Cerebellar nuclear complex (tissue), 1 donor: ENCODE results near the gene HPS4.
"Not testable (repeated sequence)": the region's sequence is repeated elsewhere in the genome, so short reads cannot be mapped to it uniquely, and the experiment has no call there.

ENCODE experiments used
- DNase-seq, 2 experiments: peaks; one replicate each; lab custom pipeline; 2025; lab: John Stamatoyannopoulos, UW

HPS4 gene

DNA sequence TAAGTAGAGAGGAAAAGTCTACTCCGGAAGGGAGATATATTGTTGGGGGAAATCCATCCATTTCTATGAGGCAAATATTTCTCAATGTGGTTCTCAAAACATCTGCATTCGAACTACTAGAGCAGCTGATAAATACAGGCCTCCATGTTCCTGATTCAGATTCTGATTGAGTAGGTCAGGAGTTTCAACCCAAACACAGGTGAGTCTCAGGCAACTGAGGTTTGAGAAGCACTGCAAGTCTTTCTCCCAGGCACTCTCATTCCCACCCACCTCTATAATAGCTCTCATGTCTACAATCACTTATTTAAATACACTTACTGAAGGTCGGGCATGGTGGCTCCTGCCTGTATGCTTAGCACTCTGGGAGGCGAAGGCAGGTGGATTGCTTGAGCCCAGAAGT is 69.2 kb downstream of the HPS4 start:
- no peak for DNase-seq

- DNase-seq, result no peak
Measured at GRCh38 chr22:26410386-26410785, 73.2 kb downstream of the HPS4 start.

DNA sequence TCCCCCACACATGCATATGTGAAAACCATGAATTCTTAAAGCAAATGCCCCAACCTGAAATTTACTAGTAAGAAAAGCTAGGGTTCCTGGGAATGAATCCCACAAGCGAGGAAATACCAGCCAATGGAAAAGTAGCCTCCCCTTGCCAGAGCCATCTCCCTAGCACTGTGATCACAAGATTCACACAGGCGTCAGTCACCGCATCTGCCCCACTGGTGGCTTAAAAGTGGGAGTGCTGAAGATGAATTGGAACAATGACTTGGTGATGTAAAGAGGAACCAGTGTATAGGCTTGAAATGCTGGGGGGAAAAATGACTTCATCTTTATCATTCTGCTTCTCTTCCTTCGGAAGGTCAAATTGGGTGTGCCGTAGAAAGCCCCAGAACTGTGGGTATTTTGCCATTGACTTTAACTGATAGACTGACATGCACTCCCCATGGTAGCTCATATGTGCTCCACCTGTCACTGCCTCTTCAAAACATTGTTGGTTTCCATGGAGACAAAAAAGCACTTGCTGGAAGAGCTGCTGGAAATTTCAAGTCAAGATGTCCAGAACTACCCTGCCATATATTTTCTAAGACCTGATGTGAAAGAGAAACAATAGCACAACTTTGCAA is 73.8 kb downstream of the HPS4 start:
- no peak for DNase-seq

DNA sequence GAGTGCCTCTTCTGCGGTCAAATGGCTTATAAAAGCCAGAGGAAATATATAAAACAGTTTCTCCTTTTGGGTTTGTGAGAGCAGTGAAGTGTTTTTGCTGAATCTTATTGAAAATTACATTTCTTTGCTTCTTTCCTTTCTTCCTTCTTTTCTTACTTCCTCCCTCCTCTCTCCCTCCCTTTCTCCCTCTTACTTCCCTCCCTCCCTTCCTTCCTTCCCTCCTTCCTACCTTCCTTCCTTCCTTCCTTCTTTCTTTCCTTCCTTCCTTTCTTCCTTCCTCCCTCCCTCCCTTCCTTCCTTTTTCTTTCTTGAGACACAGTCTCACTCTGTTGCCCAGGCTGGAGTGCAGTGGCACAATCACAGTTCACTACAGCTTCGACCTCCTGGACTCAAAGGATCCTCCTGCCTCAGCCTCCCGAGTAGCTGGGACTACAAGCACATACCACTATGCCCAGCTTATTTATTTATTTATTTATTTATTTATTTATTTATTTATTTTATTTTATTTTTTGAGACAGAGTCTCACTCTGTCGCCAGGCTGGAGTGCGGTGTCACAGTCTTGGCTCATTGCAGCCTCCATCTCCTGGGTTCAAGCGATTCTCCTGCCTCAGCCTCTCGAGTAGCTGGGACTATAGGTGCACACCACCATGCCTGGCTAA is 74.9 kb downstream of the HPS4 start:
- not testable (repeated sequence) for DNase-seq

- DNase-seq, result no peak
Measured at GRCh38 chr22:26406118-26406517, 77.5 kb downstream of the HPS4 start.

DNA sequence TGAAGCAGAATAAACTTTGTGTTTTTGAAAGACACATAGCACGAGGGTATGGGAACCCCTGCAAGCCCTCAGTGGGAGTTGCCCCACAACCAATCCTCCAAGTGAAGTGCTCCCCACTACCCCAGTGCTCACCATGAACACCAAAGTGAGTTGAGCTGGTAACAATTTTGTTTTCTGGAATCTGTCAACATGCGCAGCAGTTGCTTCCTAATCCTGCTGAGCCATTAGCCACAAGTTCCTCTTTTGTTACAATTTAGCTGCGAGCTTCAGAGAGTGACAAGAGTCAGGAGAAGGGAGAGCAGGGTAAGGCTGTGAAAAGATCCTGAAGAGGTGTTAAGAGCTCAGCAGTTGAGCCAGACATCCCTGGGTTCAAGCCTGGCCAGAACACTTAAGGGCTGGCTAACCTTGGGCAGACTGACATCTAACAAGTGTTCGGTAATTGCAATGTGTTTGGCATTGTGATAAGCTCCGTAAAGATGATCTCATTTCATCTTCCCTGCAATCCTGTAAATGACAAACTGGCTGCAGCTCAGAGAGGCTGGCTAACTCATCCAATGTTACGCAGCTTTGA is 78.6 kb downstream of the HPS4 start:
- no peak for DNase-seq

DNA sequence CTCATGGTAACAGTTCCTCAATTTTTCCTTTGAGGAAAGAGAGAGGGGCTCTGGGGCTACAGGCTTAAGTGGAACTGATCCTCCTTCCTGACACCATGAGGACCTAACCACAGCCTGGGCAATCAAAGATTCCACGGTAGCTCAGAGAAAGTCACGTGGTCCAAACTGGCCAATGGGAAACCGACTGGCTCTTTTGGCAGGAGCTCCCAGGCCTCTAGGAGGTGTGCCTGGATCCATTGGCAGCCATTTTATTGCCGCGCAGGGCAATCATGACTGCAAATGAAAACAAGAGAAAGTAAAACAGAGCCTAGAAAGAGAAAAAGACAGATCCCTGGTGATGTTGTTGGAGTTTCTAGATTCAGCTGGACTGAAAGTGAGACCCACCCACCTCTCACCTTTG is 81.9 kb downstream of the HPS4 start:
- DNase-seq, result no peak
